Neural crest cell (in vitro differentiated cells): ENCODE measurements around the gene NFAM1. TPM values are rescaled to one million over a fixed set of nuclear protein-coding genes. Genes with fewer than 3 reads are reported as not detected.
A peak's percentile ranks its signal among the peaks of the same experiment; 100 is the strongest.

Experiments used
- DNase-seq: peaks from one replicate; pipeline ENCODE4 v3.0.0; 2021; ENCODE audit warnings: low read depth, mixed read lengths, low spot score
- H3K27ac Mint-ChIP-seq: one replicate; pipeline ENCODE4 v1.8.0; 2021; ENCODE audit warnings: mild to moderate bottlenecking, mixed read lengths; ENCODE audit not compliant: unreplicated experiment
- H3K27me3 Mint-ChIP-seq: 2 replicates; pipeline ENCODE4 v1.8.0; 2021; ENCODE audit warnings: low read depth, mild to moderate bottlenecking, mixed read lengths
- H3K36me3 Mint-ChIP-seq: 2 replicates; pipeline ENCODE4 v1.8.0; 2021; ENCODE audit warnings: low read depth, mild to moderate bottlenecking, mixed read lengths
- H3K4me1 Mint-ChIP-seq: 2 replicates; pipeline ENCODE4 v1.8.0; 2021; ENCODE audit warnings: mixed read lengths
- H3K4me3 Mint-ChIP-seq: one replicate; pipeline ENCODE4 v1.8.0; 2021; ENCODE audit warnings: mild to moderate bottlenecking, mixed read lengths
- H3K9me3 Mint-ChIP-seq: 2 replicates; pipeline ENCODE4 v1.8.0; 2021; ENCODE audit warnings: mixed read lengths
- total RNA-seq: library from RNA; stranded (reverse); gene quantifications from 2 replicates; pipeline ENCODE4 v1.2.1, GENCODE V29; 2021
- TF ChIP-seq, protein P1 (sequence below): fragments of 200-600 bp; sonication (generic); conservative IDR thresholded peaks from 2 replicates; pipeline ENCODE4 v1.5.0; 2021; ENCODE audit warnings: antibody characterized with exemption, mild to moderate bottlenecking

The NFAM1 gene
- total RNA-seq, 1 donor from 2014 or later = 0.07 TPM

DNA sequence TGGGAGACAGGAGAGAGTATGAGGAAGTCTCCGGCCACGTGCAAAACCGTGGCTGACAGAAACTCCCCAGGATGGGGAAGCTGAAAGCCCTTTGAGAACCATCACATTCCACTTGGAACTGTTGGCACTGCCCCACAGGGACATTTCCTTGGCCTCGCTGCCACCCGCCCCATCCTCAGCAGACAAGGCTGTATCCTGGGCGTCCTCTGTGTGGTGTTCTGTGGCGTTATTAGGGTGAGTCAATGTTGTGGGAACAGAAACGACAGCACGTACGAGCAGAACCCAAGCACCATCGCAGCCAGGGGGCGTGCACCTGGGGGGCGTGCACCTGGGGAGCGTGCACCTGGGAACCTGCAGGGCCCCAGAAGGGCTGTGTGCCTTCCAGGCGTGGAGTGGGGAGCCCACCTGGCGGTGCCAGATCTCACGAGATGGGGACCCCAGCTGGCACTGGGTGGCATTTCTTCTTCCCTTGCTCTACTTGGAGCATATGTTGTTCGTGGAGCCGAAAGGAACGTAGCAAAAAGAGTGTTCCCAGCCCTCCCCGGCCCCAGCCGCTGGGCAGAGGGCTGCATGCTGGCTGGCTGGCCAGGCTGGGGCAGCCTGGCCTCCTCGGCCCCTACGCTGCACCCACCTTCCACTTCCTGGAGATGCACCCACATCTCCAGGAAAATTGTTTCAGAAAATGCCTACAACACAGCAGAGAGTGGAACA is 35.4 kb downstream of the NFAM1 start:
- H3K27me3 Mint-ChIP-seq = peaks cover 5% of the 10 kb centered on the region
- no peaks in the 10 kb centered on the region for H3K36me3 Mint-ChIP-seq
- H3K9me3 Mint-ChIP-seq = no peaks in the 10 kb centered on the region
- H3K27ac Mint-ChIP-seq = no peak overlapping the region
- no peaks in the 10 kb centered on the region for H3K4me1 Mint-ChIP-seq
- H3K4me3 Mint-ChIP-seq = no peak overlapping the region
- TF ChIP-seq, protein P1, sequence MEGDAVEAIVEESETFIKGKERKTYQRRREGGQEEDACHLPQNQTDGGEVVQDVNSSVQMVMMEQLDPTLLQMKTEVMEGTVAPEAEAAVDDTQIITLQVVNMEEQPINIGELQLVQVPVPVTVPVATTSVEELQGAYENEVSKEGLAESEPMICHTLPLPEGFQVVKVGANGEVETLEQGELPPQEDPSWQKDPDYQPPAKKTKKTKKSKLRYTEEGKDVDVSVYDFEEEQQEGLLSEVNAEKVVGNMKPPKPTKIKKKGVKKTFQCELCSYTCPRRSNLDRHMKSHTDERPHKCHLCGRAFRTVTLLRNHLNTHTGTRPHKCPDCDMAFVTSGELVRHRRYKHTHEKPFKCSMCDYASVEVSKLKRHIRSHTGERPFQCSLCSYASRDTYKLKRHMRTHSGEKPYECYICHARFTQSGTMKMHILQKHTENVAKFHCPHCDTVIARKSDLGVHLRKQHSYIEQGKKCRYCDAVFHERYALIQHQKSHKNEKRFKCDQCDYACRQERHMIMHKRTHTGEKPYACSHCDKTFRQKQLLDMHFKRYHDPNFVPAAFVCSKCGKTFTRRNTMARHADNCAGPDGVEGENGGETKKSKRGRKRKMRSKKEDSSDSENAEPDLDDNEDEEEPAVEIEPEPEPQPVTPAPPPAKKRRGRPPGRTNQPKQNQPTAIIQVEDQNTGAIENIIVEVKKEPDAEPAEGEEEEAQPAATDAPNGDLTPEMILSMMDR = no peak
- no peak for DNase-seq

DNA sequence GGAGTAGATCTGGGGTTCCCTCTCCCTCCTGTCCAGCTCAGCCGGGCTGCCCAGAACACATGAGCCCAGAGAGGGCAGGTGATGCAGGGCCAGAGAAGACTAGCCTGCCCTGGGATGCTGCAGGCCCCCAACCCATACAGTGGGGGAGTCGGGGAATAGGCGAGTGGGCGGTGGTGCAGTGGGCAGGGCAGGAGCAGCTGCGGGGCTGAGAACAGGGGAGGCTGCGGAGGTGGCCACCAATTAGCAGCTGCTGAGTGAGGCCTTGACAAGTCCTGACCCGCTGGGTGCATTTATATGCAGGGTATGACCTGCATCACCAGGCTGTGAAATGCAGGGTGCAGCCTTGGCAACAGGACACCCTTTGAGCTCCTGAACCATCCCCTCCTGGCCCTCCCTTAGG is 43.1 kb downstream of the NFAM1 start:
- H3K27ac Mint-ChIP-seq = no peak overlapping the region
- no peak overlapping the region for H3K4me3 Mint-ChIP-seq
- H3K27me3 Mint-ChIP-seq = peaks cover 10% of the 10 kb centered on the region

DNA sequence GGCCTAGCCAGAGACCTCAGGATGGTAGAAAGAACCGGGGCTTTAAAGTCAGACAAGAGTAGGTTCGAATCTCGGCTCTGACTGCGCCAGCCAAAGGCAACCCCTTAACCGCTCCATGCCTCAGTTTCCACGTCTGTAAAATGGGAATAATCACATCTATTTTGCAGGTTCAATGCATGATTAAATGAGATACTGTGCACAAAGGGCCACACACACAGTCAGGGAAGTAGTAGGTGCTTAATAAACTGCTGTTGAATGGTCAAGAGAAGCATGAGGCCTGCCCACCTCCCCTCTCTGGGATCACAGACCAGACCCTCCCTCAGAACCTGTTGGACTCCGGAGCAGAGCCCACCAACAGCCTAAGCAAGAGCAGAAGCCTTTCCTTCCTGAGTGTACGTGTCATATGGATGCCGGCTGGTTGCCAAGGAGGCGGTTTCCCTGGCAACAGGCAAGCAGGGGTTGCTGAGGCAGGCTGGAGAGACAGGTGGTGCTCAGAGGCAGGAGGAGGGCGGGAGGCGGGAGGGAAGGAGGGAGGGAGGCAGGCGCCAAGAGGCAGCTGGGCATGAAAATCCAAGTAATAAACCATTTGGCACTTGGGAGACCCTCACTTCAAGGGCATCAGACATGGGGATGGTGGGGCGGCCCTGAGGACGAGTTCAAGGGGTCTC is 43.9 kb downstream of the NFAM1 start:
- DNase-seq = peak; percentile 57
- Mint-ChIP-seq H3K4me3 (no peak overlapping the region), H3K9me3 (no peaks in the 10 kb centered on the region), H3K27ac (no peak overlapping the region), H3K27me3 (peaks cover 10% of the 10 kb centered on the region), H3K36me3 (no peaks in the 10 kb centered on the region), H3K4me1 (peaks cover 13% of the 10 kb centered on the region)
- TF ChIP-seq, protein P1 = no peak

More for the DNA sequence above, 43.1 kb downstream of the NFAM1 start:
- Mint-ChIP-seq H3K36me3 (no peaks in the 10 kb centered on the region), H3K9me3 (no peaks in the 10 kb centered on the region), H3K4me1 (peaks cover 13% of the 10 kb centered on the region)
- TF ChIP-seq, protein P1 = no peak
- no peak for DNase-seq

DNA sequence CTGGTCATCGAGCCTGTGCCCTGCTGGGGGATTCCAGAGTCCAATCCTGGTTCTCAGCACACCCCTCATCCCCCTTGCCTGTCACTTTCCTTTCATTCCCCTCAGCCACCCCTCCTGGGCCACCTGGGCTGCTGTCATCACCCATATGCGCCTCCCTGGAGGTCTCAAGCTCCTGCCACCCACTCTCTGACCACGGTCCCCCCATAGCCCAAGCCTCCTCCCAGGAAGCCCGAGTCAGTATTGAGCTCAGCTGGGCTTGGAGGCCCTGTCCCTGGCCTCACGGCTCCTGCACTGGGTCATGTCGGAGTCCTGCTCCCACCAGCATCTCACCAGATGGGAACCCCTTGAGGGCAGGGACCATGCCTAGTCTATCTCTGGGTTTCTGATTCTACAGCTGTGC is 44.6 kb downstream of the NFAM1 start:
- Mint-ChIP-seq H3K9me3 (no peaks in the 10 kb centered on the region), H3K27me3 (peaks cover 12% of the 10 kb centered on the region), H3K27ac (no peak overlapping the region), H3K4me3 (no peak overlapping the region), H3K4me1 (peaks cover 13% of the 10 kb centered on the region), H3K36me3 (no peaks in the 10 kb centered on the region)
- TF ChIP-seq, protein P1 = no peak
- no peak for DNase-seq

DNA sequence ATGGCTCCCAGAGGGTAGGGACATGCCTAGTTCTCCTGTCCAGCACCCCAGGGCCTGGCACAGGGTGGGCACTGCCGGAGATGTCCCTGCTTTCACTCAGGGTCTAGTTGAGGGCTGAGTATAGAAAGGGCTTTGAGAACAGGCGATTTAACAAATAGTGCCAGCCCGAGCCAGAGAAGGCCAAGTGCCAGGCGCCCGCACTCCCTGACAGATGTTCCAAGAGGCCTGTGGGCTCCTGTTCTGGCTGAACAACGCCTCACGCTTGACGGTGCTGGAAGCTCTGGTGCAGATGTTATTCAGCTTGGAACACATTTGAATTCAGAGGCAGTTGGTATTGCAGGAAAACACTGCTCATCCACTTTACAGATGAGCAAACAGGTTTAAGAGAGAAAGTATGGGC is 46.5 kb downstream of the NFAM1 start:
- TF ChIP-seq, protein P1 = no peak
- H3K9me3 Mint-ChIP-seq = no peaks in the 10 kb centered on the region
- H3K27me3 Mint-ChIP-seq = peaks cover 9% of the 10 kb centered on the region
- no peak for DNase-seq
- H3K4me3 Mint-ChIP-seq = no peak overlapping the region
- H3K4me1 Mint-ChIP-seq = peaks cover 13% of the 10 kb centered on the region
- H3K27ac Mint-ChIP-seq = peak overlapping the region; percentile 12
- no peaks in the 10 kb centered on the region for H3K36me3 Mint-ChIP-seq
